Measurements from ENCODE around the gene SLC1A2.

- no peak for TF ChIP-seq CTCF (conservative IDR thresholded peaks at IDR 0.05; ENCODE audit: low read depth, low read length)
- TF ChIP-seq RAD21 (IDR thresholded peaks at IDR 0.05; ENCODE audit: low read length) = no peak
- TF ChIP-seq POLR2A (IDR thresholded peaks at IDR 0.05; ENCODE audit: low read depth, low read length) = no peak
- no peak for TF ChIP-seq SMC3 (IDR thresholded peaks at IDR 0.05; ENCODE audit: low read depth, low read length)
- no peak for TF ChIP-seq CEBPB (IDR thresholded peaks at IDR 0.05; ENCODE audit: low read depth, low read length)
- no peak for TF ChIP-seq RFX5 (IDR thresholded peaks at IDR 0.05; ENCODE audit: low read depth, low read length)
- TF ChIP-seq NFE2L2 (IDR thresholded peaks at IDR 0.05; ENCODE audit: low read depth, low read length) = no peak
- no peak for TF ChIP-seq MXI1 (IDR thresholded peaks at IDR 0.05; ENCODE audit: borderline replicate concordance, low read depth, low read length)
- no peak for TF ChIP-seq RCOR1 (IDR thresholded peaks at IDR 0.05; ENCODE audit: insufficient replicate concordance, low read length)
Observed at GRCh38 chr11:35324981-35325380, 94.4 kb downstream of the SLC1A2 start.

Data from IMR-90 (cell line).